Endodermal cell (in vitro differentiated cells): ENCODE measurements around the gene FOXD1. TPM values are rescaled to one million over a fixed set of nuclear protein-coding genes. Genes with fewer than 3 reads are reported as not detected.

Experiments used
- DNase-seq: peaks from one replicate; pipeline ENCODE4 v3.0.0-alpha.2; 2017
- H3K27ac ChIP-seq: 2 replicates; pipeline ENCODE4 v1.5.1; 2013; ENCODE audit warnings: mild to moderate bottlenecking, low read depth, low read length, moderate library complexity
- H3K27me3 ChIP-seq: 2 replicates; pipeline ENCODE4 v1.6.1; 2013; ENCODE audit warnings: mild to moderate bottlenecking, low read length, moderate library complexity; ENCODE audit not compliant: insufficient read depth, control insufficient read depth, poor library complexity, severe bottlenecking
- H3K36me3 ChIP-seq: 2 replicates; pipeline ENCODE4 v1.7.0; 2013; ENCODE audit warnings: mild to moderate bottlenecking, low read length, moderate library complexity; ENCODE audit not compliant: control insufficient read depth, insufficient read depth
- H3K4me1 ChIP-seq: one replicate; pipeline ENCODE4 v1.7.0; 2013; ENCODE audit warnings: low read length; ENCODE audit not compliant: control insufficient read depth, insufficient read depth
- H3K4me3 ChIP-seq: 2 replicates; pipeline ENCODE4 v1.5.1; 2013; ENCODE audit warnings: mild to moderate bottlenecking, low read length, moderate library complexity
- H3K9ac ChIP-seq: 2 replicates; pipeline ENCODE4 v1.6.1; 2013; ENCODE audit warnings: mild to moderate bottlenecking, low read length, moderate library complexity; ENCODE audit not compliant: poor library complexity, severe bottlenecking; ENCODE audit errors: extremely low read depth
- H3K9me3 ChIP-seq: 2 replicates; pipeline ENCODE4 v1.6.1; 2013; ENCODE audit warnings: mild to moderate bottlenecking, low read length, moderate library complexity; ENCODE audit not compliant: control insufficient read depth
- H3K27ac Mint-ChIP-seq: 2 replicates; pipeline ENCODE4 v1.8.0; 2020; ENCODE audit warnings: mixed read lengths
- H3K27me3 Mint-ChIP-seq: 2 replicates; pipeline ENCODE4 v1.8.0; 2021; ENCODE audit warnings: mild to moderate bottlenecking, mixed read lengths; ENCODE audit not compliant: insufficient read depth
- H3K36me3 Mint-ChIP-seq: 2 replicates; pipeline ENCODE4 v1.8.0; 2020; ENCODE audit warnings: low read depth, mixed read lengths
- H3K4me1 Mint-ChIP-seq: 2 replicates; pipeline ENCODE4 v1.8.0; 2020; ENCODE audit warnings: mixed read lengths
- H3K4me3 Mint-ChIP-seq: 2 replicates; pipeline ENCODE4 v1.8.0; 2020; ENCODE audit warnings: mild to moderate bottlenecking, moderate library complexity, mixed read lengths
- H3K9me3 Mint-ChIP-seq: 2 replicates; pipeline ENCODE4 v1.8.0; 2020; ENCODE audit warnings: mild to moderate bottlenecking, mixed read lengths
- CTCF ChIP-seq: fragments of 200-600 bp; sonication (generic); conservative IDR thresholded peaks from 2 replicates; pipeline ENCODE4 v1.5.0; 2021; ENCODE audit warnings: antibody characterized with exemption, mild to moderate bottlenecking
- WGBS, 2 experiments: methylation state at CpG; one replicate each; pipeline versions ENCODE4 v1.1.5 to v1.1.7; 2013; ENCODE audit warnings: missing lambda C conversion rate in 2 of 2, mixed read lengths in 1 of 2; ENCODE audit not compliant: insufficient coverage in 1 of 2, insufficient read length in 1 of 2; 5-methylcytosine and 5-hydroxymethylcytosine counted together
- total RNA-seq, 2 donors: library from RNA; stranded (reverse); fragmentation: NEBNext Ultra II Directional in 1 of 2; extraction: Animal tissue kit (Norgen Biotek cat#: 25700) in 1 of 2; gene quantifications; 2 replicates in 1 of 2; 3 replicates in 1 of 2; pipeline ENCODE4 v1.2.1, GENCODE V29; 2021

Gene FOXD1
- total RNA-seq, 2 donors from 2014 or later = 0.29 to 0.59 TPM

- Mint-ChIP-seq H3K4me3 (no peak overlapping the region), H3K27me3 (peaks cover 93% of the 10 kb centered on the region), H3K36me3 (no peaks in the 10 kb centered on the region), H3K9me3 (no peaks in the 10 kb centered on the region), H3K27ac (no peak overlapping the region), H3K4me1 (peaks cover 3% of the 10 kb centered on the region)
- no peaks in the 10 kb centered on the region for H3K4me1 ChIP-seq
- H3K9ac ChIP-seq = no peak overlapping the region
- H3K4me3 ChIP-seq = no peak overlapping the region
- peaks cover 47% of the 10 kb centered on the region for H3K27me3 ChIP-seq
- no peak for TF ChIP-seq CTCF
- no peak overlapping the region for H3K27ac ChIP-seq
- no peaks in the 10 kb centered on the region for H3K36me3 ChIP-seq
- no peak for DNase-seq
- H3K9me3 ChIP-seq = no peaks in the 10 kb centered on the region
Measured at GRCh38 chr5:73431204-73431851, 17.2 kb downstream of the FOXD1 start.

GRCh38 chr5:73426034-73426433, 22.5 kb downstream of the FOXD1 start:
- no peak for TF ChIP-seq CTCF
- H3K4me1 ChIP-seq = no peaks in the 10 kb centered on the region
- H3K9me3 ChIP-seq = no peaks in the 10 kb centered on the region
- no peak overlapping the region for H3K4me3 Mint-ChIP-seq
- peaks cover 27% of the 10 kb centered on the region for H3K27me3 ChIP-seq
- H3K27me3 Mint-ChIP-seq = peaks cover 92% of the 10 kb centered on the region
- no peaks in the 10 kb centered on the region for H3K9me3 Mint-ChIP-seq
- H3K4me3 ChIP-seq = no peak overlapping the region
- no peak overlapping the region for H3K27ac Mint-ChIP-seq
- no peak for DNase-seq
- no peaks in the 10 kb centered on the region for H3K4me1 Mint-ChIP-seq
- WGBS, 2 experiments = 88 to 93% methylated on average over 1 to 3 of the region's 3 CpGs
- H3K27ac ChIP-seq = no peak overlapping the region
- H3K9ac ChIP-seq = no peak overlapping the region
- H3K36me3 ChIP-seq = no peaks in the 10 kb centered on the region
- H3K36me3 Mint-ChIP-seq = no peaks in the 10 kb centered on the region

- WGBS, 2 experiments = 79 to 89% methylated on average over 5 of the region's 5 CpGs
- no peaks in the 10 kb centered on the region for H3K36me3 Mint-ChIP-seq
- H3K9ac ChIP-seq = no peak overlapping the region
- no peak overlapping the region for H3K4me3 ChIP-seq
- H3K4me1 ChIP-seq = no peaks in the 10 kb centered on the region
- no peak overlapping the region for H3K27ac Mint-ChIP-seq
- H3K9me3 Mint-ChIP-seq = no peaks in the 10 kb centered on the region
- peaks cover 2% of the 10 kb centered on the region for H3K4me1 Mint-ChIP-seq
- no peak overlapping the region for H3K4me3 Mint-ChIP-seq
- DNase-seq = no peak
- H3K27ac ChIP-seq = no peak overlapping the region
- H3K27me3 Mint-ChIP-seq = peaks cover 95% of the 10 kb centered on the region
- H3K9me3 ChIP-seq = no peaks in the 10 kb centered on the region
- no peaks in the 10 kb centered on the region for H3K36me3 ChIP-seq
- peaks cover 40% of the 10 kb centered on the region for H3K27me3 ChIP-seq
- TF ChIP-seq CTCF = no peak
Measured at GRCh38 chr5:73424556-73424977, 24.0 kb downstream of the FOXD1 start.
